Kidney (tissue), 14 donors: ENCODE results near the gene PRDM16. TPM values are rescaled to one million over a fixed set of nuclear protein-coding genes. Genes with fewer than 3 reads are reported as not detected.

Experiments used
- DNase-seq, 5 donors: peaks; one replicate each; pipeline ENCODE4 v3.0.0-alpha.2; 2013 to 2020
- FAIRE-seq: peaks from 2 replicates; lab custom pipeline; 2012; peaks lifted over from hg19 to GRCh38; lab: Jason Lieb, UNC
- H3K27ac ChIP-seq, 2 donors: one replicate each; pipeline ENCODE4 v1.7.0; 2013; ENCODE audit warnings: low read depth in 2 of 2, low read length in 2 of 2, inconsistent platforms in 1 of 2
- H3K27me3 ChIP-seq: one replicate; pipeline ENCODE4 v1.7.1; 2013; ENCODE audit warnings: low read length, inconsistent platforms; ENCODE audit not compliant: control insufficient read depth, insufficient read depth
- H3K36me3 ChIP-seq, 3 donors: one replicate each; pipeline versions ENCODE4 v1.7.0 to v1.7.1; 2013; ENCODE audit warnings: low read length in 3 of 3, control low read depth in 1 of 3, inconsistent platforms in 1 of 3; ENCODE audit not compliant: insufficient read depth in 3 of 3, control insufficient read depth in 2 of 3
- H3K4me1 ChIP-seq, 3 donors: one replicate each; pipeline versions ENCODE4 v1.7.0 to v1.7.1; 2013; ENCODE audit warnings: low read length in 3 of 3, inconsistent platforms in 1 of 3, low read depth in 1 of 3; ENCODE audit not compliant: control insufficient read depth in 2 of 3, insufficient read depth in 2 of 3
- H3K4me3 ChIP-seq, 3 donors: one replicate each; pipeline versions ENCODE4 v1.7.0 to v1.8.1; 2013; ENCODE audit warnings: low read length in 3 of 3, control low read depth in 1 of 3, inconsistent platforms in 1 of 3
- H3K9ac ChIP-seq, 3 donors: one replicate each; pipeline versions ENCODE4 v1.7.0 to v1.7.1; 2013; ENCODE audit warnings: low read length in 3 of 3, control low read depth in 1 of 3, inconsistent platforms in 1 of 3
- H3K9me3 ChIP-seq, 3 donors: one replicate each; pipeline versions ENCODE4 v1.7.0 to v1.7.1; 2013; ENCODE audit warnings: low read length in 3 of 3, control low read depth in 1 of 3, inconsistent platforms in 1 of 3; ENCODE audit not compliant: control insufficient read depth in 2 of 3, insufficient read depth in 1 of 3
- CTCF ChIP-seq: IDR thresholded peaks from 3 replicates; pipeline ENCODE4 v1.5.1; 2012; ENCODE audit warnings: mild to moderate bottlenecking, moderate library complexity, borderline replicate concordance; ENCODE audit not compliant: insufficient read depth; ENCODE audit errors: extremely low read depth
- intact Hi-C: fragments of 100-400 bp; cut with DNase I; formaldehyde crosslinking; loops from one replicate; pipeline ENCODE4 v1.11.1; 2022
- polyA plus RNA-seq: library from polyadenylated mRNA; stranded (reverse); fragments of 350-450 nt; fragmentation: Illumina TruSeq; extraction: RNeasy Lipid Tissue Mini Kit (QIAGEN cat#74804); gene quantifications from one replicate; pipeline ENCODE4 v1.2.3, GENCODE V29; 2014; ENCODE audit warnings: low read depth, low replicate concordance; ENCODE audit not compliant: insufficient read depth
- total RNA-seq: library from RNA; stranded (reverse); fragmentation: NEBNext Ultra II Directional; extraction: Animal tissue kit (Norgen Biotek cat#: 25700); gene quantifications from one replicate; pipeline ENCODE4 v1.2.1, GENCODE V29; 2021
- donor health status: control.
- donor health status: control.
- donor health status: control.
- donor health status: control.
- donor health status: control.
- donor health status: DM: yes; HTN: yes; CAD: no.
- donor health status: Normal renal cell carcinoma (clear cell type).

Gene PRDM16
- total and polyA plus RNA-seq, 2 donors from 2014 or later = 3.0 to 21.9 TPM

- Histone ChIP-seq H3K9me3 (no peaks in the 10 kb centered on the region), H3K27me3 (peaks cover 36% of the 10 kb centered on the region), H3K4me3 (no peak overlapping the region), H3K4me1 (no peaks in the 10 kb centered on the region), H3K9ac (no peak overlapping the region), H3K36me3 (no peaks in the 10 kb centered on the region), H3K27ac (no peak overlapping the region)
- intact Hi-C loops = no loop called here
- no peak for FAIRE-seq
- TF ChIP-seq CTCF = no peak
- no peak for DNase-seq
These were observed 160.2 kb downstream of the PRDM16 start for GRCh38 chr1:3229081-3229725.

GRCh38 chr1:3230553-3230952 lies 161.6 kb downstream of the PRDM16 start:
- H3K4me3 ChIP-seq = no peak overlapping the region
- H3K9ac ChIP-seq = no peak overlapping the region
- DNase-seq (no peak), FAIRE-seq (no peak)
- no peaks in the 10 kb centered on the region for H3K9me3 ChIP-seq
- no peak for TF ChIP-seq CTCF
- H3K4me1 ChIP-seq = no peaks in the 10 kb centered on the region
- H3K27me3 ChIP-seq = peaks cover 34% of the 10 kb centered on the region
- intact Hi-C loops = no loop called here
- no peak overlapping the region for H3K27ac ChIP-seq
- no peaks in the 10 kb centered on the region for H3K36me3 ChIP-seq

GRCh38 chr1:3231245-3231644 lies 162.2 kb downstream of the PRDM16 start:
- intact Hi-C loops = no loop called here
- Histone ChIP-seq H3K4me1 (no peaks in the 10 kb centered on the region), H3K9ac (no peak overlapping the region), H3K27ac (no peak overlapping the region), H3K9me3 (no peaks in the 10 kb centered on the region), H3K36me3 (no peaks in the 10 kb centered on the region), H3K27me3 (peaks cover 28% of the 10 kb centered on the region), H3K4me3 (no peak overlapping the region)
- FAIRE-seq (no peak), DNase-seq (no peak)
- no peak for TF ChIP-seq CTCF

GRCh38 chr1:3231826-3232225 lies 162.8 kb downstream of the PRDM16 start:
- H3K9ac ChIP-seq = no peak overlapping the region
- no peaks in the 10 kb centered on the region for H3K9me3 ChIP-seq
- intact Hi-C loops = no loop called here
- FAIRE-seq (no peak), DNase-seq (peak in 1 of 5 donors; percentile 27)
- no peaks in the 10 kb centered on the region for H3K4me1 ChIP-seq
- no peak overlapping the region for H3K4me3 ChIP-seq
- peaks cover 25% of the 10 kb centered on the region for H3K27me3 ChIP-seq
- no peak for TF ChIP-seq CTCF
- no peak overlapping the region for H3K27ac ChIP-seq
- H3K36me3 ChIP-seq = no peaks in the 10 kb centered on the region
